SK-N-SH treated with all-trans-retinoic acid at 6 μM for 48 hours (cell line): ENCODE data around the gene DVL1.

Source experiments
- ATAC-seq: fragments of 200-7000 bp; cut with Tn5 transposase; 3 replicates; pipeline ENCODE4 v1.9.1; 2020; ENCODE audit warnings: mild to moderate bottlenecking, moderate library complexity
- ARNTL ChIP-seq: fragments of 450-650 bp; formaldehyde crosslinking; IDR thresholded peaks from 2 replicates; pipeline ENCODE4 v1.5.0; 2020; ENCODE audit warnings: low read depth, mild to moderate bottlenecking, moderate library complexity, borderline replicate concordance
- BACH2 ChIP-seq: fragments of 250-450 bp; sonication (Bioruptor Pico); IDR thresholded peaks from 2 replicates; pipeline ENCODE4 v1.9.0; 2021; ENCODE audit warnings: mild to moderate bottlenecking, borderline replicate concordance
- CREB5 ChIP-seq: fragments of 250-450 bp; sonication (Bioruptor Pico); IDR thresholded peaks from 2 replicates; pipeline ENCODE4 v1.5.1; 2020; ENCODE audit warnings: low read depth, mild to moderate bottlenecking, moderate library complexity
- CSDC2 ChIP-seq: fragments of 250-450 bp; sonication (Bioruptor Pico); IDR thresholded peaks from 2 replicates; pipeline ENCODE4 v1.5.0; 2020; ENCODE audit warnings: mild to moderate bottlenecking, moderate library complexity
- CSRNP3 ChIP-seq: fragments of 250-450 bp; sonication (Bioruptor Pico); IDR thresholded peaks from 2 replicates; pipeline ENCODE4 v1.5.1; 2021; ENCODE audit warnings: mild to moderate bottlenecking, moderate library complexity
- ESRRG ChIP-seq: fragments of 250-450 bp; sonication (Bioruptor Pico); IDR thresholded peaks from 2 replicates; pipeline ENCODE4 v1.6.1; 2021; ENCODE audit warnings: mild to moderate bottlenecking
- ISL1 ChIP-seq: fragments of 250-450 bp; sonication (Bioruptor Pico); IDR thresholded peaks from 2 replicates; pipeline ENCODE4 v2.1.2; 2022; ENCODE audit warnings: mild to moderate bottlenecking, moderate library complexity
- PATZ1 ChIP-seq: fragments of 250-450 bp; sonication (Bioruptor Pico); IDR thresholded peaks from 2 replicates; pipeline ENCODE4 v1.8.0; 2020; ENCODE audit warnings: mild to moderate bottlenecking, moderate library complexity, borderline replicate concordance
- POU6F1 ChIP-seq: fragments of 250-450 bp; sonication (Bioruptor Pico); IDR thresholded peaks from 2 replicates; pipeline ENCODE4 v1.8.0; 2021; ENCODE audit warnings: low read depth, mild to moderate bottlenecking, moderate library complexity, borderline replicate concordance
- PPARA ChIP-seq: fragments of 250-450 bp; sonication (Bioruptor Pico); IDR thresholded peaks from 2 replicates; pipeline ENCODE4 v1.5.0; 2020; ENCODE audit warnings: mild to moderate bottlenecking, borderline replicate concordance
- RARB ChIP-seq: fragments of 250-450 bp; sonication (Bioruptor Pico); IDR thresholded peaks from 2 replicates; pipeline ENCODE4 v1.8.0; 2021; ENCODE audit warnings: mild to moderate bottlenecking, moderate library complexity
- SNAI2 ChIP-seq: fragments of 250-450 bp; sonication (Bioruptor Pico); IDR thresholded peaks from 2 replicates; pipeline ENCODE4 v1.5.0; 2020; ENCODE audit warnings: mild to moderate bottlenecking, moderate library complexity
- TCF4 ChIP-seq: fragments of 250-450 bp; sonication (Bioruptor Pico); IDR thresholded peaks from 2 replicates; pipeline ENCODE4 v1.8.0; 2021; ENCODE audit warnings: mild to moderate bottlenecking, moderate library complexity, borderline replicate concordance
- TOX ChIP-seq: fragments of 250-450 bp; sonication (Bioruptor Pico); IDR thresholded peaks from 2 replicates; pipeline ENCODE4 v1.8.0; 2021; ENCODE audit warnings: mild to moderate bottlenecking, moderate library complexity, borderline replicate concordance
- ZC3H10 ChIP-seq: fragments of 250-450 bp; sonication (Bioruptor Pico); IDR thresholded peaks from 2 replicates; pipeline ENCODE4 v1.5.1; 2021; ENCODE audit warnings: mild to moderate bottlenecking, moderate library complexity
- ZFP3 ChIP-seq: fragments of 250-450 bp; sonication (Bioruptor Pico); IDR thresholded peaks from 2 replicates; pipeline ENCODE4 v1.5.0; 2020; ENCODE audit warnings: mild to moderate bottlenecking, moderate library complexity
- ZFP30 ChIP-seq: fragments of 450-650 bp; formaldehyde crosslinking; IDR thresholded peaks from 2 replicates; pipeline ENCODE4 v1.5.0; 2022; ENCODE audit warnings: mild to moderate bottlenecking, moderate library complexity
- ZNF565 ChIP-seq: fragments of 450-650 bp; formaldehyde crosslinking; conservative IDR thresholded peaks from 2 replicates; pipeline ENCODE4 v1.5.0; 2020; ENCODE audit warnings: low read depth, mild to moderate bottlenecking, moderate library complexity
- ZNF70 ChIP-seq: fragments of 450-650 bp; formaldehyde crosslinking; IDR thresholded peaks from 2 replicates; pipeline ENCODE4 v1.5.0; 2020; ENCODE audit warnings: mild to moderate bottlenecking, moderate library complexity
- ZNF8 ChIP-seq: fragments of 450-650 bp; formaldehyde crosslinking; IDR thresholded peaks from 2 replicates; pipeline ENCODE4 v1.5.0; 2020; ENCODE audit warnings: mild to moderate bottlenecking, moderate library complexity

DVL1 gene

GRCh38 chr1:1299686-1300351, 49.4 kb downstream of the DVL1 start:
- TF ChIP-seq ZFP3 = no peak
- no peak for ATAC-seq

- TF ChIP-seq ZFP30 (CRISPR knock-in tag) (no peak), ESRRG (CRISPR knock-in tag) (no peak), SNAI2 (CRISPR knock-in tag) (no peak), TCF4 (CRISPR knock-in tag) (no peak), PPARA (CRISPR knock-in tag) (no peak), ZNF70 (no peak), TOX (CRISPR knock-in tag) (no peak), PATZ1 (no peak), BACH2 (no peak), ZNF8 (CRISPR knock-in tag) (no peak), CSDC2 (CRISPR knock-in tag) (no peak), CREB5 (no peak), ARNTL (CRISPR knock-in tag) (no peak), ISL1 (CRISPR knock-in tag) (no peak), ZC3H10 (CRISPR knock-in tag) (no peak)
- ATAC-seq = 0 out of 3 replicates have a peak, but pooled peaks have one; percentile 11
Measured at GRCh38 chr1:1298861-1299685, 50.1 kb downstream of the DVL1 start.

- no peak for ATAC-seq
- TF ChIP-seq SNAI2 (CRISPR knock-in tag) = no peak
- no peak for TF ChIP-seq ESRRG (CRISPR knock-in tag)
- TF ChIP-seq ZNF565 (CRISPR knock-in tag) = no peak
- no peak for TF ChIP-seq ZFP30 (CRISPR knock-in tag)
- TF ChIP-seq ARNTL (CRISPR knock-in tag) = no peak
- no peak for TF ChIP-seq ZNF8 (CRISPR knock-in tag)
- TF ChIP-seq RARB (CRISPR knock-in tag) = no peak
- no peak for TF ChIP-seq TOX (CRISPR knock-in tag)
- no peak for TF ChIP-seq ISL1 (CRISPR knock-in tag)
- no peak for TF ChIP-seq TCF4 (CRISPR knock-in tag)
- TF ChIP-seq PATZ1 = no peak
- no peak for TF ChIP-seq POU6F1 (CRISPR knock-in tag)
- TF ChIP-seq CSRNP3 (CRISPR knock-in tag) = no peak
- no peak for TF ChIP-seq ZC3H10 (CRISPR knock-in tag)
- TF ChIP-seq, all 23 proteins: peak for 0
Measured at GRCh38 chr1:1297802-1298424, 51.3 kb downstream of the DVL1 start.
